T-cell (primary cell): ENCODE data around the gene HHAT. TPM values are rescaled to one million over a fixed set of nuclear protein-coding genes. Genes with fewer than 3 reads are reported as not detected.

Source experiments
- ATAC-seq, 4 experiments: fragments of 200-7000 bp in 3 of 4; fragments of 150-1000 bp in 1 of 4; cut with Tn5 transposase; replicated peaks in 1 of 4; 1 replicate in 3 of 4; 2 replicates in 1 of 4; pipeline ENCODE4 v1.10.0; 2021; ENCODE audit warnings: moderate library complexity in 3 of 4, mild to moderate bottlenecking in 2 of 4, moderate number of reproducible peaks in 1 of 4
- CTCF ChIA-PET, 2 donors: fragments of 300-600 bp; sonication (Branson Sonifier 250); formaldehyde crosslinking; loops; one replicate each; lab custom pipeline; 2022; ENCODE audit warnings: antibody characterized with exemption in 2 of 2; lab: Charles Lee
- POLR2A ChIA-PET, 2 donors: fragments of 300-600 bp; sonication (Branson Sonifier 250); formaldehyde crosslinking; loops; one replicate each; lab custom pipeline; 2022; ENCODE audit warnings: antibody characterized with exemption in 2 of 2; lab: Charles Lee
- DNase-seq, 35 experiments: peaks; one replicate each; pipeline versions ENCODE4 v3.0.0 to v3.0.0-alpha.2; 2013 to 2023
- H3K27ac ChIP-seq: one replicate; pipeline ENCODE4 v1.5.1; 2013; ENCODE audit warnings: low read length
- H3K27me3 ChIP-seq, 2 experiments: replicated peaks in 1 of 2; 1 replicate in 1 of 2; 2 replicates in 1 of 2; pipeline versions ENCODE4 v1.6.1 to v1.7.0; 2013; ENCODE audit warnings: low read length in 1 of 2, mixed read lengths in 1 of 2; ENCODE audit not compliant: control insufficient read depth in 2 of 2, insufficient read depth in 2 of 2; ENCODE audit errors: extremely low read depth in 1 of 2
- H3K36me3 ChIP-seq, 2 donors: 1 replicate in 1 of 2; 2 replicates in 1 of 2; pipeline versions ENCODE4 v1.6.1 to v1.7.0; 2013; ENCODE audit warnings: low read length in 1 of 2; ENCODE audit not compliant: control insufficient read depth in 2 of 2, insufficient read depth in 1 of 2; ENCODE audit errors: extremely low read depth in 1 of 2
- H3K4me1 ChIP-seq, 2 experiments: 1 replicate in 1 of 2; 2 replicates in 1 of 2; pipeline versions ENCODE4 v1.6.1 to v1.7.0; 2013; ENCODE audit warnings: low read length in 2 of 2, mixed read lengths in 1 of 2; ENCODE audit not compliant: insufficient read depth in 2 of 2, control insufficient read depth in 1 of 2; ENCODE audit errors: extremely low read depth in 1 of 2
- H3K4me3 ChIP-seq, 2 donors: 1 replicate in 1 of 2; 2 replicates in 1 of 2; pipeline versions ENCODE4 v1.5.1 to v1.7.0; 2013; ENCODE audit warnings: mild to moderate bottlenecking in 2 of 2, low read length in 1 of 2, moderate library complexity in 1 of 2; ENCODE audit not compliant: control insufficient read depth in 1 of 2; ENCODE audit errors: extremely low read depth in 1 of 2
- H3K9me3 ChIP-seq: 2 replicates; pipeline ENCODE4 v1.7.0; 2013
- H3K27ac Mint-ChIP-seq, 2 donors: one replicate each; pipeline ENCODE4 v1.8.0; 2020 to 2021; ENCODE audit warnings: mild to moderate bottlenecking in 2 of 2, mixed read lengths in 2 of 2
- H3K27me3 Mint-ChIP-seq, 2 donors: one replicate each; pipeline ENCODE4 v1.8.0; 2021 to 2022; ENCODE audit warnings: mixed read lengths in 2 of 2
- H3K36me3 Mint-ChIP-seq: one replicate; pipeline ENCODE4 v1.8.0; 2021; ENCODE audit warnings: mixed read lengths
- H3K4me1 Mint-ChIP-seq, 3 donors: one replicate each; pipeline ENCODE4 v1.8.0; 2020 to 2022; ENCODE audit warnings: mixed read lengths in 3 of 3, mild to moderate bottlenecking in 1 of 3
- H3K4me3 Mint-ChIP-seq, 3 donors: one replicate each; pipeline ENCODE4 v1.8.0; 2020 to 2022; ENCODE audit warnings: mild to moderate bottlenecking in 3 of 3, mixed read lengths in 3 of 3, moderate library complexity in 3 of 3
- H3K9me3 Mint-ChIP-seq, 3 donors: one replicate each; pipeline ENCODE4 v1.8.0; 2020 to 2022; ENCODE audit warnings: mixed read lengths in 3 of 3
- WGBS: methylation state at CpG from one replicate; pipeline ENCODE4 v1.1.5; 2013; ENCODE audit warnings: missing lambda C conversion rate; ENCODE audit not compliant: insufficient coverage; 5-methylcytosine and 5-hydroxymethylcytosine counted together
- total RNA-seq, 35 experiments: library from RNA in 6 of 35; stranded (reverse) in 6 of 35; fragments of 120-200 nt in 1 of 35; gene quantifications; one replicate each; pipeline versions ENCODE4 v1.2.1 to v1.2.4 and lab custom pipeline; 2013 to 2026

The HHAT gene
- total RNA-seq, 5 donors from 2014 or later (not counting 1 experiment from before 2014, with no cell fraction given) = 2.2 to 7.9 (median 4.1) TPM

DNA sequence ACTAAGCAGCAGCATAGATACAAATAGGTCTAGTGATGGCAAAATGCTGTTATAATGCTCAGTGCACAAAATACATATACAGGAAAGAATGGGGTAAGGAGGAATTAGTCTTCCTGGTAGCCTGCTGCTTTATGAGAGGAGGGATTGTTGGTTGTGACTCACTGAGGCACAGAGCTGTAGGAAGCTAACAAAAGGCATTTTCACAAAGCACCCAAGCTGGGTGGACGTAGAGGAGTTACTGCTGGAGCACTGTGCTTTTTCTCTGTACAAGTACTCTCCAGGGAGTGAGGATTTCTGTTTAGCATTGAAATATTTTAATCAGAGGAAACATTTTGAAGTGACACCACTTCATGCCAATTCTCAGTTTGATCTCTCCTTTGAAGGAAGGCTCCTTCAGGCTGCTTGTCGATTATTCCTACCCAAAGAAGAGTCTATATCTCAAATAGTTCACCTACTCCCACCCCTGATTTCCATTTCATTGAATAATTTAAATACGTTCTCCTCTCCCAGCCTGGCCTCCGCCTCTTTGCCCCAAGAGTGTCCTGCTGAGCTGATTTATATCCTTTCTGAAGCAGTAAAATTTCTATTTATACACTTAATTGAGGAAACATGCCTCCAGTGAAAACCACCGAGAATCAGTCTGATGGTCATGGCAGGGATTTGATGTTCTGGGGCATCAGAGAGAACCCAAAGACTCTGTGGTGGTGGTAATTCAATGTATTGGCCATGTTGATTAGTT, 271.9 kb downstream of the HHAT start:
- no peak for DNase-seq
- Histone ChIP-seq H3K4me3 (no peak overlapping the region), H3K9me3 (no peaks in the 10 kb centered on the region), H3K4me1 (no peaks in the 10 kb centered on the region), H3K27me3 (peaks cover 0 to 7% of the 10 kb centered on the region in 2 experiments), H3K36me3 (no peaks in the 10 kb centered on the region), H3K27ac (no peak overlapping the region)
- Mint-ChIP-seq H3K9me3 (peaks cover 0 to 6% (median 5%) of the 10 kb centered on the region in 3 donors), H3K36me3 (peaks cover 10% of the 10 kb centered on the region), H3K27ac (no peak overlapping the region), H3K27me3 (peaks cover 0 to 3% of the 10 kb centered on the region in 2 donors), H3K4me3 (no peak overlapping the region), H3K4me1 (no peaks in the 10 kb centered on the region)
- POLR2A ChIA-PET = no interaction called here
- CTCF ChIA-PET = no interaction called here
- ATAC-seq = no peak
- WGBS = 100% methylated on average over 1 of the region's 5 CpGs

DNA sequence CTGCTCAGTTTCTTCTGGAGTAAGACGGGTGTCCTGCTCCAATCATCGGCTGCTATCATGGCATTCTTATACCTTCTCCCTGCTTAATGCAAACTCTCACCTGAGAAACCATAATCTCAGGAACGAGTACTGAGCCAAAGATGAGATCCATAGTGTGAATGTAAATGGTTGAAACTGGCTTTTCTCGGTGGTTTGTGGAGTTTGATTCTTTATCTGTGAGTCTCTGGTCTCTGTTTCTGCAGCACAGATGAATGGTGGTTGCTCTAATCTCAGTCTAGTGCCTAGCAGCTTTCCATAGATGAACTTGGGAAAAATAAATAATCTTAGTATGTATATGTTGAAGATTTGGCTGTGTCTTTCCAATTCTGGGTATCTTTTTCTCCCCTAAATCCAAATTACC, 274.4 kb downstream of the HHAT start:
- Histone ChIP-seq H3K9me3 (no peaks in the 10 kb centered on the region), H3K4me3 (no peak overlapping the region), H3K36me3 (no peaks in the 10 kb centered on the region), H3K4me1 (no peaks in the 10 kb centered on the region), H3K27ac (no peak overlapping the region), H3K27me3 (peaks cover 0 to 4% of the 10 kb centered on the region in 2 experiments)
- peaks cover 5 to 6% (median 5%) of the 10 kb centered on the region in 3 donors for H3K9me3 Mint-ChIP-seq
- peaks cover 0 to 3% of the 10 kb centered on the region in 2 donors for H3K27me3 Mint-ChIP-seq
- WGBS = 60% methylated on average over 1 of the region's 4 CpGs
- H3K4me1 Mint-ChIP-seq = no peaks in the 10 kb centered on the region
- H3K36me3 Mint-ChIP-seq = peaks cover 16% of the 10 kb centered on the region
- H3K4me3 Mint-ChIP-seq = no peak overlapping the region
- CTCF ChIA-PET = no interaction called here
- H3K27ac Mint-ChIP-seq = no peak overlapping the region
- POLR2A ChIA-PET = no interaction called here
- ATAC-seq = no peak
- no peak for DNase-seq

DNA sequence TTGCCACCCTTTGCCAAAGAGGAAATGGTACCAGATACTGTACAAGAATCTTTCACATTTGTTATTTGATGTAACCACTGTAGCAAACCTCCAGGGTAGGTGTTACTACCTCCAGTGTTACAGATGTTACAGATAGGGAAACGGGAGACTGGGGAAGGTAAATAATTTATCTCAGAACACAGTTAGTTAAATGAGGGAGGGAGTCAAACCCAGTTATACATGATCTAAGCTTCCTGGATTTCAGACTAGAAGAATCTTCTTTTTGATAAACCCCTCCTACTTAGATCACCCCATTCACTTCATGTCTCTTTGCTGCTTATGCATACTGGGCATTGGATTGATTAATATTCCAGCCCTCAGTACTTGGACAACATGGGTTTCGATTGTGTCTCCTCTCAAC, 276.4 kb downstream of the HHAT start:
- ATAC-seq (no peak), DNase-seq (no peak)
- Histone ChIP-seq H3K27me3 (no peaks in the 10 kb centered on the region), H3K27ac (no peak overlapping the region), H3K36me3 (no peaks in the 10 kb centered on the region), H3K4me1 (no peaks in the 10 kb centered on the region), H3K9me3 (no peaks in the 10 kb centered on the region), H3K4me3 (no peak overlapping the region)
- ChIA-PET CTCF (no interaction called here), POLR2A (no interaction called here)
- peaks cover 0 to 2% (median 0%) of the 10 kb centered on the region in 3 donors for H3K4me1 Mint-ChIP-seq
- H3K4me3 Mint-ChIP-seq = no peak overlapping the region
- H3K9me3 Mint-ChIP-seq = peaks cover 5 to 6% (median 5%) of the 10 kb centered on the region in 3 donors
- H3K27me3 Mint-ChIP-seq = no peaks in the 10 kb centered on the region
- H3K36me3 Mint-ChIP-seq = peaks cover 12% of the 10 kb centered on the region
- WGBS = no CpG with 5 or more reads among the region's 2 CpGs
- no peak overlapping the region for H3K27ac Mint-ChIP-seq

DNA sequence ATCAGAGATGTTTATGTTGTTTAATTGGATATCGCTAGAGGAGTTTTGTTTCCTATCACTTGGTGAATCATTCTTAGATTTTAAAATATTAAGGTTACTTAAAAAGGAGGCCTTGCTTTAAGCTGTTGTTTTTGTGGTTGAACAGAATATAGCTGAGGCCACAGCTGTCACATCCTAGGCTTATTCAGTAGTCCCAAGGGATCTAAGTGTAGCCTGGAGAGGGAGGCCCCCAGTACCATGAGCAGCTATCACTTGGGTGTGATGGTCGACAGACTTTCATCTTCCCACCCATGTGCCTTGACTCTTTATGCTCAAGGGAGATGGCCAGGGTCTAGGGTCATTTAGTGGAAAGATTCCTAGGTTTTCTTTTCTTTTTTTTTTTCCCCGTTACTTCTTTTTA, 278.7 kb downstream of the HHAT start:
- Mint-ChIP-seq H3K36me3 (peaks cover 9% of the 10 kb centered on the region), H3K4me3 (no peak overlapping the region), H3K27me3 (no peaks in the 10 kb centered on the region), H3K27ac (no peak overlapping the region), H3K4me1 (peaks cover 0 to 4% (median 0%) of the 10 kb centered on the region in 3 donors), H3K9me3 (peaks cover 5 to 6% (median 5%) of the 10 kb centered on the region in 3 donors)
- Histone ChIP-seq H3K36me3 (no peaks in the 10 kb centered on the region), H3K27me3 (no peaks in the 10 kb centered on the region), H3K9me3 (no peaks in the 10 kb centered on the region), H3K4me1 (no peaks in the 10 kb centered on the region), H3K27ac (no peak overlapping the region), H3K4me3 (no peak overlapping the region)
- ChIA-PET POLR2A (no interaction called here), CTCF (no interaction called here)
- WGBS = no CpG with 5 or more reads among the region's 3 CpGs
- DNase-seq (no peak), ATAC-seq (no peak)

DNA sequence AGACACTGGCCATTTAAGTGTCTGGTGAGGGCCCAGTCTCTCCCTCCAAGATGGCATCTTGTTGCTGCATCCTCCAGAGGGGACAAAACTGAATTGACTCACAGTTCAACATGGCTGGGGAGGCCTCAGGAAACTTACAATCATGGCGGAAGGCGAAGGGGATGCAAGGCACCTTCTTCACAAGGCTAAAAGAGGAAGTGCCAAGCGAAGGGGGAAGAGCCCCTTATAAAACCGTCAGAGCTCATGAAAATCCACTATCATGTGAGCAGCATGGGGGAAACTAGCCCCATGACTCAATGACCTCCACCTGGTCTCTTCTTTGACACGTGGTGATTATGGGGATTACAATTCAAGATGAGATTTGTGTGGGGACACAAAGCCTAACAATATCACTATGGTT, 280.1 kb downstream of the HHAT start:
- ChIA-PET CTCF (no interaction called here), POLR2A (no interaction called here)
- Histone ChIP-seq H3K36me3 (no peaks in the 10 kb centered on the region), H3K9me3 (no peaks in the 10 kb centered on the region), H3K27me3 (no peaks in the 10 kb centered on the region), H3K4me3 (no peak overlapping the region), H3K27ac (no peak overlapping the region), H3K4me1 (no peaks in the 10 kb centered on the region)
- H3K9me3 Mint-ChIP-seq = peaks cover 5 to 6% (median 5%) of the 10 kb centered on the region in 3 donors
- peaks cover 9% of the 10 kb centered on the region for H3K36me3 Mint-ChIP-seq
- ATAC-seq = no peak
- H3K27me3 Mint-ChIP-seq = no peaks in the 10 kb centered on the region
- no CpG with 5 or more reads among the region's 5 CpGs for whole genome bisulfite sequencing
- H3K4me1 Mint-ChIP-seq = peaks cover 0 to 4% (median 0%) of the 10 kb centered on the region in 3 donors
- DNase-seq = no peak
- no peak overlapping the region for H3K4me3 Mint-ChIP-seq
- no peak overlapping the region for H3K27ac Mint-ChIP-seq

DNA sequence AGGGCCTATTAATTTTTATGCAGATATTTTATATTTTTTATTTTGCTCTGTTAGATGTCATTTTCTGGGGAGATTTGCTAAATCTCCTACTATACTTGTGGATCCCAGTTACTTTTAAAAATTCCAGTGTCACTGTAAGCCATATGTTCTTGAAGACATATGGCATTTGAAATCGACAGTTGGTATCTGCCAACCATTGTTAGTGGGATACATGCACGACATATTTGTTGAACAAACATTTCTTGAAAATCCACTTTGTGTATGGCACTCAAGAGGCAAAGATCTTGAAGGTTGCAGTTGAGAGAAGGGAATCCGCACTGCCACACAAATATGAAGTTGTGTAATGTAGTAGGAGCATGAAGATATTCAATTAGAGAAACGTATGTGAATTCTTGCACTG, 287.7 kb downstream of the HHAT start:
- ATAC-seq (no peak), DNase-seq (no peak)
- 79% methylated on average over 3 of the region's 4 CpGs for WGBS
- Histone ChIP-seq H3K9me3 (no peaks in the 10 kb centered on the region), H3K27me3 (no peaks in the 10 kb centered on the region), H3K36me3 (no peaks in the 10 kb centered on the region), H3K27ac (no peak overlapping the region), H3K4me3 (no peak overlapping the region), H3K4me1 (no peaks in the 10 kb centered on the region)
- CTCF ChIA-PET = no interaction called here
- Mint-ChIP-seq H3K27me3 (peaks cover 0 to 4% of the 10 kb centered on the region in 2 donors), H3K27ac (no peak overlapping the region), H3K36me3 (peaks cover 8% of the 10 kb centered on the region), H3K4me1 (no peaks in the 10 kb centered on the region), H3K4me3 (no peak overlapping the region), H3K9me3 (no peaks in the 10 kb centered on the region)
- POLR2A ChIA-PET = no interaction called here
